ENCODE results near the gene KIF6. TPM values are rescaled to one million over a fixed set of nuclear protein-coding genes. Genes with fewer than 3 reads are reported as not detected.
A peak's percentile ranks its signal among the peaks of the same experiment; 100 is the strongest.

KIF6 gene
- total RNA-seq, 4 donors from 2014 or later: 0.40 to 1.3 (median 0.80) TPM

GRCh38 chr6:39543950-39544349 lies 181.3 kb downstream of the KIF6 start:
- intact Hi-C loops (cut with DNase I): no loop called here
- no peak overlapping the region for H3K27ac ChIP-seq
- no peaks in the 10 kb centered on the region for H3K4me1 ChIP-seq
- no peaks in the 10 kb centered on the region for H3K36me3 ChIP-seq
- H3K4me3 ChIP-seq (replicated peaks in 1 of 3): no peak overlapping the region
- DNase-seq: no peak
- 73 to 78% methylated on average over 1 of the region's 1 CpG for WGBS, 2 donors
- no peaks in the 10 kb centered on the region for H3K27me3 ChIP-seq
- H3K9me3 ChIP-seq: no peaks in the 10 kb centered on the region
- no peak for TF ChIP-seq POLR2A (IDR thresholded peaks at IDR 0.05)
- TF ChIP-seq CTCF (IDR thresholded peaks at IDR 0.05): no peak

- Histone ChIP-seq H3K9me3 (no peaks in the 10 kb centered on the region), H3K36me3 (no peaks in the 10 kb centered on the region), H3K27me3 (no peaks in the 10 kb centered on the region), H3K4me1 (no peaks in the 10 kb centered on the region), H3K27ac (no peak overlapping the region), H3K4me3 (replicated peaks in 1 of 3) (no peak overlapping the region)
- WGBS, 2 donors: 63 to 65% methylated on average over 2 of the region's 2 CpGs
- TF ChIP-seq POLR2A (IDR thresholded peaks at IDR 0.05): no peak
- TF ChIP-seq CTCF (IDR thresholded peaks at IDR 0.05): no peak
- peak in 1 of 2 donors; percentile 4 for DNase-seq
- intact Hi-C loops (cut with DNase I): no loop called here
Measured at GRCh38 chr6:39543095-39543494, 182.1 kb downstream of the KIF6 start.

- Histone ChIP-seq H3K36me3 (no peaks in the 10 kb centered on the region), H3K9me3 (no peaks in the 10 kb centered on the region), H3K4me3 (replicated peaks in 1 of 3) (no peak overlapping the region), H3K27ac (no peak overlapping the region), H3K4me1 (no peaks in the 10 kb centered on the region), H3K27me3 (no peaks in the 10 kb centered on the region)
- 93 to 94% methylated on average over 12 of the region's 12 CpGs for WGBS, 2 donors
- TF ChIP-seq CTCF (IDR thresholded peaks at IDR 0.05): no peak
- no peak for TF ChIP-seq POLR2A (IDR thresholded peaks at IDR 0.05)
- DNase-seq: no peak
- intact Hi-C loops (cut with DNase I): no loop called here
Measured at GRCh38 chr6:39540454-39540853, 184.8 kb downstream of the KIF6 start.

- intact Hi-C loops (cut with DNase I): no loop called here
- WGBS, 2 donors: 12 to 28% methylated on average over 4 of the region's 4 CpGs
Measured at GRCh38 chr6:39530201-39530759, 194.9 kb downstream of the KIF6 start.

More at GRCh38 chr6:39530201-39530759, 194.9 kb downstream of the KIF6 start:
- H3K9me3 ChIP-seq: no peaks in the 10 kb centered on the region
- H3K27me3 ChIP-seq: no peaks in the 10 kb centered on the region
- peak overlapping the region; percentile 37 to 55 (median 40) for H3K27ac ChIP-seq
- peak overlapping the region in 1 of 3 donors; percentile 28 for H3K4me3 ChIP-seq (replicated peaks in 1 of 3)
- no peaks in the 10 kb centered on the region for H3K36me3 ChIP-seq
- TF ChIP-seq POLR2A (IDR thresholded peaks at IDR 0.05): no peak
- TF ChIP-seq CTCF (IDR thresholded peaks at IDR 0.05): no peak
- peak; percentile 28 to 56 for DNase-seq
- H3K4me1 ChIP-seq: peaks cover 3 to 12% of the 10 kb centered on the region in 2 donors
